ENCODE measurements around the gene AUP1. TPM values are rescaled to one million over a fixed set of nuclear protein-coding genes. Genes with fewer than 3 reads are reported as not detected.
"Not testable (repeated sequence)": the region's sequence is repeated elsewhere in the genome, so short reads cannot be mapped to it uniquely, and the experiment has no call there.

The AUP1 gene
- total RNA-seq, 1 donor from 2014 or later, result 122 TPM

GRCh38 chr2:74562126-74562775 lies 32.7 kb upstream of the AUP1 start:
- intact Hi-C loops (cut with DNase I), result no loop called here
- DNase-seq, result no peak

DNA sequence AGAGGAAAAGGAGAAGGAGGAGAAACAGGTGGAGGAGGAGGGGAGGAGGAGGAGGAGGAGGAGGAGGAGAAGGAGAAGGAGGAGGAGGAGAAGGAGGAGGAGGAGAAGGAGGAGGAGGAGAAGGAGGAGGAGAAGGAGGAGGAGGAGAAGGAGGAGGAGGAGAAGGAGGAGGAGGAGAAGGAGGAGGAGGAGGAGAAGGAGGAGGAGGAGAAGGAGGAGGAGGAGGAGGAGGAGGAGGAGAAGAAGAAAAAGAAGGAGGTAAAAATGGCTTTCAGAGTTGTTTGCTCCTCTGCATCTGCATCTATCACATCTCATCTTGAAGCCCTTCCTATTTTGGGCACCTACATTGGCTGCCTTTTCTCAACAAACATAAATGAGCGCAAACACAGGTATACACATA lies 31.5 kb upstream of the AUP1 start:
- H3K4me3 ChIP-seq; intact Hi-C loops (cut with DNase I); H3K4me1 ChIP-seq; ATAC-seq; H3K36me3 ChIP-seq; H3K9me3 ChIP-seq; H3K27ac ChIP-seq; H3K27me3 ChIP-seq (ENCODE audit: low read depth); DNase-seq: not testable (repeated sequence)

More at GRCh38 chr2:74562126-74562775, 32.7 kb upstream of the AUP1 start:
- H3K27me3 ChIP-seq (ENCODE audit: low read depth), result no peaks in the 10 kb centered on the region
- no peak overlapping the region for H3K4me3 ChIP-seq
- ATAC-seq, result no peak
- no peaks in the 10 kb centered on the region for H3K9me3 ChIP-seq
- no peaks in the 10 kb centered on the region for H3K4me1 ChIP-seq
- H3K36me3 ChIP-seq, result no peaks in the 10 kb centered on the region
- no peak for TF ChIP-seq CTCF (IDR thresholded peaks at IDR 0.05)
- H3K27ac ChIP-seq, result no peak overlapping the region

DNA sequence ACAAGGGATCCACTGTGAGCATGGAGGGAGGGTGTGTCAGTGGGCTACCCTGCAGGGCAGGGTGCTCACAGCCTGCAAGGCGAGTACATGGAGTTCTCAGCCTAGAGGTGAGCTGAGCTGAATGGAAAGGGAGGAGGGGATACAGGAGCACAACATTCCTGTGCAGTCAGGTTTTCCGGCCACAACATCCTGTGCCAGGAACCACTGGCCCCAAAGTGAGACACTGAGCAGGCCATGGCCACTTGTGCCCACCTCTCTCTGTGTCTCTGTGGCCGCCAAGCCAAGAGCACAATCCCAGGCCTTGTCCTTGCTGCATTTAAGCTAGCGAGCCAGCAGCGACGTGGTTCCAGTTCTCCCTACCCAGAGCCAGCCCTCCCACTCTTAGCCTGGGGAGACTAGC lies 31.1 kb upstream of the AUP1 start:
- no peak overlapping the region for H3K4me3 ChIP-seq
- H3K4me1 ChIP-seq, result peaks cover 2% of the 10 kb centered on the region
- no peaks in the 10 kb centered on the region for H3K9me3 ChIP-seq
- no peak overlapping the region for H3K27ac ChIP-seq
- DNase-seq (no peak), ATAC-seq (no peak)
- H3K36me3 ChIP-seq, result peaks cover 12% of the 10 kb centered on the region
- intact Hi-C loops (cut with DNase I), result no loop called here
- H3K27me3 ChIP-seq (ENCODE audit: low read depth), result no peaks in the 10 kb centered on the region
- TF ChIP-seq CTCF (IDR thresholded peaks at IDR 0.05), result no peak

DNA sequence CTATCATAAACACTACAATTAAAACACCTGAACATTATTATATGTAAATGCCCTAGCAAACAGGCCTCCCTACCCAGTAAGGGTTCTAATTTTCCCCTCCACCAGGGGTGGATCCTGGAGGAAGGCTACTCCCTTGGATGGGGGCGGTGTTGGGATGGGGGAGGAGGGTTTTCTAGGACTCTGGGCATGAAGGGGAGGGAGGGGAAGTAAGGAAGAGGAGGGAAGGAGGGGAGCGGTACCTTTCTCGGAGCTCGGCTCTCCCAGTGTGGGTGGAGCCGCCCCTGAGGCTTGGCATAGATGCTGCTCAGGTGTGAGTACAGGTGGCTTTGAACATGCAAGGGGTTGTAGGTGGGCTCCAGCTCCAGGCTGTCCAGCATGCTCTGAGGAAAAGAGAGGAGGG lies 30.4 kb upstream of the AUP1 start:
- no peak for ATAC-seq
- no peak for TF ChIP-seq CTCF (IDR thresholded peaks at IDR 0.05)
- intact Hi-C loops (cut with DNase I), result no loop called here

GRCh38 chr2:74558284-74559230 lies 29.1 kb upstream of the AUP1 start:
- Histone ChIP-seq H3K36me3 (peaks cover 12% of the 10 kb centered on the region), H3K27me3 (ENCODE audit: low read depth) (no peaks in the 10 kb centered on the region), H3K4me1 (peaks cover 9% of the 10 kb centered on the region), H3K9me3 (no peaks in the 10 kb centered on the region), H3K27ac (no peak overlapping the region), H3K4me3 (no peak overlapping the region)
- no peak for DNase-seq
- no peak for TF ChIP-seq CTCF (IDR thresholded peaks at IDR 0.05)
- no peak for ATAC-seq
- intact Hi-C loops (cut with DNase I), result no loop called here

More for the DNA sequence above, 30.4 kb upstream of the AUP1 start:
- no peak overlapping the region for H3K27ac ChIP-seq
- no peak for DNase-seq
- H3K4me1 ChIP-seq, result peaks cover 7% of the 10 kb centered on the region
- H3K36me3 ChIP-seq, result peaks cover 12% of the 10 kb centered on the region
- H3K9me3 ChIP-seq, result no peaks in the 10 kb centered on the region
- H3K4me3 ChIP-seq, result no peak overlapping the region
- H3K27me3 ChIP-seq (ENCODE audit: low read depth), result no peaks in the 10 kb centered on the region

All from lower lobe of right lung (tissue), 2 donors.